Measurements from ENCODE around the gene CCDC191.

The CCDC191 gene

GRCh38 chr3:114080201-114080600 lies 23.9 kb upstream of the CCDC191 start:
- ChIA-PET CTCF (no interaction called here), POLR2A (no interaction called here)
- H3K4me1 ChIP-seq (ENCODE audit: control insufficient read depth, insufficient read depth, low read length): no peaks in the 10 kb centered on the region
- TF ChIP-seq ZFP37 (tag by site-specific recombination; IDR thresholded peaks at IDR 0.05) (no peak), ZNF274 (IDR thresholded peaks at IDR 0.05; ENCODE audit: low read length) (no peak), ZNF274 (tag by site-specific recombination; IDR thresholded peaks at IDR 0.05; ENCODE audit: borderline replicate concordance) (no peak), OSR2 (tag by site-specific recombination; IDR thresholded peaks at IDR 0.05) (no peak), ZNF404 (tag by site-specific recombination; IDR thresholded peaks at IDR 0.05) (no peak), SALL2 (tag by site-specific recombination; IDR thresholded peaks at IDR 0.05; ENCODE audit: borderline replicate concordance) (no peak), ZNF416 (tag by site-specific recombination; IDR thresholded peaks at IDR 0.05) (no peak), SCRT1 (tag by site-specific recombination; IDR thresholded peaks at IDR 0.05; ENCODE audit: borderline replicate concordance) (no peak), ZNF16 (tag by site-specific recombination; IDR thresholded peaks at IDR 0.05; ENCODE audit: low read depth) (no peak), REPIN1 (tag by site-specific recombination; IDR thresholded peaks at IDR 0.05; ENCODE audit: low read depth) (no peak), REST (tag by site-specific recombination; IDR thresholded peaks at IDR 0.05) (no peak)
- TF ChIP-seq, protein P1, sequence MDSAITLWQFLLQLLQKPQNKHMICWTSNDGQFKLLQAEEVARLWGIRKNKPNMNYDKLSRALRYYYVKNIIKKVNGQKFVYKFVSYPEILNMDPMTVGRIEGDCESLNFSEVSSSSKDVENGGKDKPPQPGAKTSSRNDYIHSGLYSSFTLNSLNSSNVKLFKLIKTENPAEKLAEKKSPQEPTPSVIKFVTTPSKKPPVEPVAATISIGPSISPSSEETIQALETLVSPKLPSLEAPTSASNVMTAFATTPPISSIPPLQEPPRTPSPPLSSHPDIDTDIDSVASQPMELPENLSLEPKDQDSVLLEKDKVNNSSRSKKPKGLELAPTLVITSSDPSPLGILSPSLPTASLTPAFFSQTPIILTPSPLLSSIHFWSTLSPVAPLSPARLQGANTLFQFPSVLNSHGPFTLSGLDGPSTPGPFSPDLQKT (IDR thresholded peaks at IDR 0.05; ENCODE audit: borderline replicate concordance, low read depth, low read length): no peak
- H3K4me3 ChIP-seq (ENCODE audit: low read depth, low read length): no peak overlapping the region
- H3K36me3 ChIP-seq (ENCODE audit: control insufficient read depth in 2 of 2, insufficient read depth in 1 of 2, low read length in 2 of 2): peaks cover 19 to 90% of the 10 kb centered on the region in 2 experiments
- no peaks in the 10 kb centered on the region for H3K9me3 ChIP-seq (ENCODE audit: control insufficient read depth, insufficient read depth, low read depth, low read length)
- no peak overlapping the region for H3K27ac ChIP-seq (ENCODE audit: extremely low read depth, low read depth, low read length)

- H3K4me1 ChIP-seq (ENCODE audit: control insufficient read depth, insufficient read depth, low read length): no peaks in the 10 kb centered on the region
- TF ChIP-seq ZNF169 (tag by site-specific recombination; IDR thresholded peaks at IDR 0.05) (no peak), ZNF394 (tag by site-specific recombination; IDR thresholded peaks at IDR 0.05; ENCODE audit: borderline replicate concordance) (no peak), ZNF184 (tag by site-specific recombination; IDR thresholded peaks at IDR 0.05) (no peak), ZNF510 (tag by site-specific recombination; IDR thresholded peaks at IDR 0.05; ENCODE audit: insufficient replicate concordance) (no peak), BCL11A (tag by site-specific recombination; IDR thresholded peaks at IDR 0.05; ENCODE audit: low read depth) (no peak), SP7 (tag by site-specific recombination; IDR thresholded peaks at IDR 0.05) (no peak)
- ChIA-PET CTCF (interaction anchor here (0.6 kb wide), 1 partner anchor 1080 kb away, joined by 3 read pairs; no protein-coding TSS in a partner anchor), POLR2A (no interaction called here)
- no peak overlapping the region for H3K4me3 ChIP-seq (ENCODE audit: low read depth, low read length)
- no peaks in the 10 kb centered on the region for H3K9me3 ChIP-seq (ENCODE audit: control insufficient read depth, insufficient read depth, low read depth, low read length)
- no peak overlapping the region for H3K27ac ChIP-seq (ENCODE audit: extremely low read depth, low read depth, low read length)
- peaks cover 20 to 91% of the 10 kb centered on the region in 2 experiments for H3K36me3 ChIP-seq (ENCODE audit: control insufficient read depth in 2 of 2, insufficient read depth in 1 of 2, low read length in 2 of 2)
Measured at GRCh38 chr3:114079761-114080160, 23.4 kb upstream of the CCDC191 start.

GRCh38 chr3:114078126-114078525 lies 21.8 kb upstream of the CCDC191 start:
- Histone ChIP-seq H3K27ac (ENCODE audit: extremely low read depth, low read depth, low read length) (no peak overlapping the region), H3K36me3 (ENCODE audit: control insufficient read depth in 2 of 2, insufficient read depth in 1 of 2, low read length in 2 of 2) (peaks cover 18 to 96% of the 10 kb centered on the region in 2 experiments), H3K9me3 (ENCODE audit: control insufficient read depth, insufficient read depth, low read depth, low read length) (no peaks in the 10 kb centered on the region), H3K4me3 (ENCODE audit: low read depth, low read length) (no peak overlapping the region), H3K4me1 (ENCODE audit: control insufficient read depth, insufficient read depth, low read length) (no peaks in the 10 kb centered on the region)
- no peak for TF ChIP-seq ZSCAN23 (tag by site-specific recombination; IDR thresholded peaks at IDR 0.05)
- TF ChIP-seq MEIS1 (CRISPR knock-in tag; IDR thresholded peaks at IDR 0.05; ENCODE audit: borderline replicate concordance): no peak
- no peak for TF ChIP-seq ZNF629 (tag by site-specific recombination; IDR thresholded peaks at IDR 0.05)
- CTCF ChIA-PET: no interaction called here
- POLR2A ChIA-PET: no interaction called here
